Stomach (tissue), 9 donors: ENCODE data around the gene COQ3. TPM values are rescaled to one million over a fixed set of nuclear protein-coding genes. Genes with fewer than 3 reads are reported as not detected.
A peak's percentile ranks its signal among the peaks of the same experiment; 100 is the strongest.
"Not testable (repeated sequence)": the region's sequence is repeated elsewhere in the genome, so short reads cannot be mapped to it uniquely, and the experiment has no call there.

Experiments
- DNase-seq, 2 donors: peaks; one replicate each; pipeline versions ENCODE4 v3.0.0 to v3.0.0-alpha.2; 2013 to 2019
- H3K27ac ChIP-seq, 5 donors: fragments of 200-600 bp in 4 of 5; sonication (generic) in 4 of 5; one replicate each; pipeline ENCODE4 v1.5.1; 2013 to 2019; ENCODE audit warnings: mild to moderate bottlenecking in 1 of 5, moderate library complexity in 1 of 5
- H3K27me3 ChIP-seq, 3 donors: fragments of 200-600 bp; sonication (generic); one replicate each; pipeline ENCODE4 v1.5.1; 2017 to 2019; ENCODE audit warnings: mixed run types in 1 of 3
- H3K36me3 ChIP-seq, 4 donors: fragments of 200-600 bp; sonication (generic); 1 replicate in 3 of 4; 2 replicates in 1 of 4; pipeline ENCODE4 v1.5.1; 2016 to 2019
- H3K4me1 ChIP-seq, 4 donors: fragments of 200-600 bp; sonication (generic); one replicate each; pipeline ENCODE4 v1.5.1; 2016 to 2019
- H3K4me3 ChIP-seq, 4 donors: fragments of 200-600 bp; sonication (generic) in 3 of 4; one replicate each; pipeline ENCODE4 v1.5.1; 2016 to 2019; ENCODE audit warnings: mild to moderate bottlenecking in 1 of 4
- H3K9me3 ChIP-seq, 4 donors: fragments of 200-600 bp; sonication (generic); one replicate each; pipeline ENCODE4 v1.5.1; 2016 to 2019
- EP300 ChIP-seq: sonication (generic); formaldehyde crosslinking; IDR thresholded peaks from one replicate; pipeline ENCODE4 v1.6.1; 2017; ENCODE audit warnings: antibody characterized with exemption
- POLR2A ChIP-seq, 4 donors: fragments of 450-650 bp; IDR thresholded peaks; one replicate each; pipeline ENCODE4 v1.6.1; 2016; ENCODE audit warnings: antibody characterized with exemption in 4 of 4, control low read depth in 2 of 4, mild to moderate bottlenecking in 1 of 4, moderate library complexity in 1 of 4
- POLR2AphosphoS5 ChIP-seq, 3 donors: sonication (generic); formaldehyde crosslinking; IDR thresholded peaks; one replicate each; pipeline ENCODE4 v1.6.1; 2016; ENCODE audit warnings: antibody characterized with exemption in 3 of 3
- WGBS, 5 donors: extraction: QIAGEN DNeasy Blood & Tissue Kit in 3 of 5; methylation state at CpG; one replicate each; pipeline versions ENCODE4 v1.1.5 to v1.1.7; 2013 to 2018; 5-methylcytosine and 5-hydroxymethylcytosine counted together
- intact Hi-C: fragments of 100-400 bp; cut with DNase I; formaldehyde crosslinking; loops from one replicate; pipeline ENCODE4 v1.15.1; 2023; ENCODE audit warnings: low total_unique reads
- polyA plus RNA-seq, 3 donors: library from polyadenylated mRNA; stranded (reverse); fragments of 200-250 nt; gene quantifications; one replicate each; pipeline ENCODE4 v1.2.3, GENCODE V29; 2013
- total RNA-seq, 5 donors: library from RNA; depleted of rRNA; stranded (reverse); fragments of >200 nt; gene quantifications; one replicate each; pipeline versions ENCODE4 v1.1.0 to v1.2.3, GENCODE V29; 2014 to 2016
- TF ChIP-seq, protein P1 (sequence below), 7 experiments: fragments of 450-650 bp in 4 of 7; fragments of 200-600 bp in 3 of 7; sonication (generic) in 3 of 7; IDR thresholded peaks; one replicate each; pipeline ENCODE4 v1.5.1; 2016 to 2019; ENCODE audit warnings: antibody characterized with exemption in 7 of 7, control low read depth in 2 of 7, mild to moderate bottlenecking in 1 of 7
- donor health status: healthy with polysubstance abuse.
- donor health status: Bipolar disorder and iron deficiency.
- donor health status: healthy.

Gene COQ3
- total and polyA plus RNA-seq, 8 donors: 0.58 to 11.4 (median 6.5) TPM; not detected in 2

GRCh38 chr6:99345164-99345563 lies 48.8 kb downstream of the COQ3 start:
- H3K9me3 ChIP-seq: no peaks in the 10 kb centered on the region
- H3K4me3 ChIP-seq: no peak overlapping the region
- no peak for DNase-seq
- intact Hi-C loops: no loop called here
- peaks cover 0 to 16% (median 12%) of the 10 kb centered on the region in 4 donors for H3K4me1 ChIP-seq
- H3K36me3 ChIP-seq: no peaks in the 10 kb centered on the region
- WGBS, 5 donors: 87 to 95% (median 90%) methylated on average over 4 of the region's 4 CpGs
- TF ChIP-seq EP300: no peak
- TF ChIP-seq POLR2A (IDR thresholded peaks at IDR 0.05): no peak
- TF ChIP-seq POLR2AphosphoS5 (IDR thresholded peaks at IDR 0.05): no peak
- TF ChIP-seq, protein P1, sequence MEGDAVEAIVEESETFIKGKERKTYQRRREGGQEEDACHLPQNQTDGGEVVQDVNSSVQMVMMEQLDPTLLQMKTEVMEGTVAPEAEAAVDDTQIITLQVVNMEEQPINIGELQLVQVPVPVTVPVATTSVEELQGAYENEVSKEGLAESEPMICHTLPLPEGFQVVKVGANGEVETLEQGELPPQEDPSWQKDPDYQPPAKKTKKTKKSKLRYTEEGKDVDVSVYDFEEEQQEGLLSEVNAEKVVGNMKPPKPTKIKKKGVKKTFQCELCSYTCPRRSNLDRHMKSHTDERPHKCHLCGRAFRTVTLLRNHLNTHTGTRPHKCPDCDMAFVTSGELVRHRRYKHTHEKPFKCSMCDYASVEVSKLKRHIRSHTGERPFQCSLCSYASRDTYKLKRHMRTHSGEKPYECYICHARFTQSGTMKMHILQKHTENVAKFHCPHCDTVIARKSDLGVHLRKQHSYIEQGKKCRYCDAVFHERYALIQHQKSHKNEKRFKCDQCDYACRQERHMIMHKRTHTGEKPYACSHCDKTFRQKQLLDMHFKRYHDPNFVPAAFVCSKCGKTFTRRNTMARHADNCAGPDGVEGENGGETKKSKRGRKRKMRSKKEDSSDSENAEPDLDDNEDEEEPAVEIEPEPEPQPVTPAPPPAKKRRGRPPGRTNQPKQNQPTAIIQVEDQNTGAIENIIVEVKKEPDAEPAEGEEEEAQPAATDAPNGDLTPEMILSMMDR (IDR thresholded peaks at IDR 0.05): no peak
- H3K27me3 ChIP-seq: peaks cover 0 to 19% (median 7%) of the 10 kb centered on the region in 3 donors
- H3K27ac ChIP-seq: no peak overlapping the region

DNA sequence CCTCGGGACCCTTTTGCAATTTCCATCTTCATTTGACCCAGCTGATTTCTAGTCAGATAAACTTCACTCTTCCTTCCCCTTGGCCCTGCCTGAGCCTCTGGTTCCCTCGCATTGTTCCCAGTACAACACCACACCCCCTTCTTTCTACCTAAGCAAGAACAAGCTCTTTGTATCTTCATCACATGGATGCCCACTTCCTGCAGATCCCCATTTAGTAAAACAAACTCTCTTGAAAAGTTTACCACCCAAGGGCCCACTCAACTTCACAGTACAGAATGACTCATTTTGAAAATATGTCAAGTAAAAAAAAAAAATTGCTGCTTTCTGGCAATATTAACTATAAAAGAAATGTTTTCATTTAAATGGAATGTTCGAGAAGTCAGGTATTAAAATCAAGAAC lies 49.7 kb downstream of the COQ3 start:
- DNase-seq: no peak
- TF ChIP-seq EP300: no peak
- TF ChIP-seq POLR2AphosphoS5 (IDR thresholded peaks at IDR 0.05): no peak
- TF ChIP-seq, protein P1 (IDR thresholded peaks at IDR 0.05): no peak
- no peak for TF ChIP-seq POLR2A (IDR thresholded peaks at IDR 0.05)
- intact Hi-C loops: no loop called here
- no peaks in the 10 kb centered on the region for H3K36me3 ChIP-seq
- H3K9me3 ChIP-seq: no peaks in the 10 kb centered on the region
- peaks cover 0 to 9% (median 6%) of the 10 kb centered on the region in 4 donors for H3K4me1 ChIP-seq
- 34 to 78% (median 59%) methylated on average over 3 of the region's 3 CpGs for WGBS, 5 donors
- peak overlapping the region in 1 of 5 donors; percentile 16 for H3K27ac ChIP-seq
- no peak overlapping the region for H3K4me3 ChIP-seq
- peaks cover 0 to 11% (median 0%) of the 10 kb centered on the region in 3 donors for H3K27me3 ChIP-seq

- TF ChIP-seq POLR2A (IDR thresholded peaks at IDR 0.05) (no peak), EP300 (no peak), POLR2AphosphoS5 (IDR thresholded peaks at IDR 0.05) (no peak)
- TF ChIP-seq, protein P1 (IDR thresholded peaks at IDR 0.05): no peak
- Histone ChIP-seq H3K9me3 (no peaks in the 10 kb centered on the region), H3K27ac (peak overlapping the region in 1 of 5 donors; percentile 44), H3K4me1 (no peaks in the 10 kb centered on the region), H3K36me3 (no peaks in the 10 kb centered on the region), H3K4me3 (no peak overlapping the region), H3K27me3 (no peaks in the 10 kb centered on the region)
- intact Hi-C loops: no loop called here
- no peak for DNase-seq
- WGBS, 5 donors: 76 to 88% (median 83%) methylated on average over 5 of the region's 5 CpGs
Measured at GRCh38 chr6:99341862-99342455, 52.0 kb downstream of the COQ3 start.

DNA sequence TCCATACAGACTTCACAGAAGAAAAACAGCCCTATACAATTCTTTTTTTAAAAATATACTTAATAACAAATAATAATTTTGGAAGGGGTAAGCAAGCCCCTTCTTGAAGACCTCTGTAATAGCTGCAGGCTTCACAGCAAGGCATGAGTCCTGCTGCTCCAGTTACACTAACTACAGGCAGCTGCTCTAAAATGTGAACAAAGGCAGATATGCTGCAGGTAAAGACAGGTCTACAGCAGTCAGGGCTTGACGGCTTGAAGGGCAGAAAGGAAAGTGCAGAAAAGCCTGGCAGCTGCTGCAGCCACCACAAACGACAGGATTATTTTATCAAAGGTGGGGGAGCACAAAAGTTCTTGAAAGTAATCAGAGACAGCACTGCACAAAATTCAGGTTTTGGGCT lies 55.8 kb downstream of the COQ3 start:
- intact Hi-C loops: no loop called here
- no peak for DNase-seq
- no peak overlapping the region for H3K4me3 ChIP-seq
- peaks cover 0 to 7% (median 3%) of the 10 kb centered on the region in 4 donors for H3K4me1 ChIP-seq
- peak overlapping the region in 1 of 5 donors; percentile 40 for H3K27ac ChIP-seq
- no peaks in the 10 kb centered on the region for H3K9me3 ChIP-seq
- WGBS, 5 donors: 40 to 47% (median 43%) methylated on average over 2 of the region's 2 CpGs
- H3K36me3 ChIP-seq: no peaks in the 10 kb centered on the region
- TF ChIP-seq, protein P1 (IDR thresholded peaks at IDR 0.05): no peak
- H3K27me3 ChIP-seq: no peaks in the 10 kb centered on the region

- WGBS, 5 donors: 62 to 73% (median 67%) methylated on average over 6 of the region's 6 CpGs
Measured at GRCh38 chr6:99335298-99335697, 58.7 kb downstream of the COQ3 start.

More at GRCh38 chr6:99335298-99335697, 58.7 kb downstream of the COQ3 start:
- intact Hi-C loops, H3K36me3 ChIP-seq, H3K4me1 ChIP-seq, H3K9me3 ChIP-seq, H3K4me3 ChIP-seq, DNase-seq, H3K27me3 ChIP-seq: not testable (repeated sequence)
- peak overlapping the region in 1 of 5 donors; percentile 74 for H3K27ac ChIP-seq
